GM20431 (cell line): ENCODE measurements around the gene EMILIN3.
"Not testable (repeated sequence)": the region's sequence is repeated elsewhere in the genome, so short reads cannot be mapped to it uniquely, and the experiment has no call there.

ENCODE experiments used
- in situ Hi-C: fragments of 300-500 bp; cut with MseI, MboI; formaldehyde crosslinking; loops from one replicate; pipeline ENCODE4 v1.15.0; 2020; ENCODE audit warnings: low sequenced_read_pairs; ENCODE audit not compliant: unreplicated experiment

EMILIN3 gene

GRCh38 chr20:41331731-41332130, 34.9 kb downstream of the EMILIN3 start:
- in situ Hi-C loops: loop anchor here (25.0 kb wide), 1 partner anchor 369 kb away; no protein-coding TSS in a partner anchor

GRCh38 chr20:41330941-41331340, 35.7 kb downstream of the EMILIN3 start:
- in situ Hi-C loops: loop anchor here (25.0 kb wide), 1 partner anchor 369 kb away; no protein-coding TSS in a partner anchor

DNA sequence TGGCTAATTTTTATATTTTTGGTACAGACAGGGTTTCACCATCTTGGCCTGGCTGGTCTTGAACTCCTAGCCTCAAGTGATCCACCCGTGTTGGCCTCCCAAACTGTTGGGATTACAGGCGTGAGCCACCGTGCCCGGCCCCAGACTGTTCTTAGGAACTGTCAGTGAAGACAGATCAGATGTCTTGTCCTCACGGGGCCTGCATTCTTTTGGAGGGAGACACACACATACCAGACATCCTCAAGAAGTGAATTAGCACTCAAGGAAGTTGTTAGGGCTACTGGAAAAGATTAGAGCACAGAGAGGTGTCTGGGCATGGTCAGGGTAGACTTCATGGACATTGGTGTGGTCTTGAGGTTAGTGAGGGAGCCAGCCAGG, 36.3 kb downstream of the EMILIN3 start:
- in situ Hi-C loops: loop anchor here (25.0 kb wide), 1 partner anchor 368 kb away; no protein-coding TSS in a partner anchor

DNA sequence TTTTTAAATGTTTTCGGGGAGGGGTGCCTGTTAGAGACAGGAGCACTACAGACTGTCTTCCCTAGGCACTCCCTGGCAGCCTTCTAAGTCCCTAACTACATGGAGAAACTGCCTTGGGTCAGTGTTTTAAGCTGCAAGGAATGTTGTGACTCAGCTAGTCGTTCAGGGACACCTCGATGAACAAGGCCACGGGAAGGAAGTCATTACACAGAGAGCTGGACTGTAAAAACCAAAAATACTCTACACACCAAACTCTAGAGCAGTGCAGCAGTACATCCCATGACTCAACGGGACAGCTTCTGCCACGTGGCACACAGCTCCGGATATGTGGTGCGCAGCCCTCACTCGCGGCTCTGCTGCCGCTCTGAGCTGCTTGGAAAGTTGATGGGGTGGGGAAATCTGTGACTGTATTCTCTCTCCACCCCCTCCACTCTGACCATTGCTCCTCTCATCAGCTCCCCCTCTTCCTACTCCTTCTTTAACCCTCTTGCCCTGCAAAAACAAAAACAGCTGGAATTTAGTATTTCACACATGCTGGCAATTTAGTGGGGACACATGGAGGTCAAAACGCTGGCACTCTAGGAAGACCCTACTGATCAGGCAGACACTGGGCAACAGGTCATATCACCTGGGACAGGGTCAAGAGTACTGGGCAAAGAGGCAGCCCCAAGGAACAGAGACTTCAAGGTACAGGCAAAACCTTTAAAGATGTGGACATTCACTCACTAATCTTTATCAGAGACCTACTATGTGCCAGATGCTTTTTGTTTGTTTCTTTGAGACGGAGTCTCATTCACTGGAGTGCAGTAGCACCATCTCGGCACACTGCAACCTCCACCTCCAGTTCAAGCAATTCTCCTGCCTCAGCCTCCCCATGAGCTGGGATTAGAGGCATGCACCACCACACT, 36.9 kb downstream of the EMILIN3 start:
- in situ Hi-C loops: loop anchor here (25.0 kb wide), 1 partner anchor 367 kb away; no protein-coding TSS in a partner anchor

DNA sequence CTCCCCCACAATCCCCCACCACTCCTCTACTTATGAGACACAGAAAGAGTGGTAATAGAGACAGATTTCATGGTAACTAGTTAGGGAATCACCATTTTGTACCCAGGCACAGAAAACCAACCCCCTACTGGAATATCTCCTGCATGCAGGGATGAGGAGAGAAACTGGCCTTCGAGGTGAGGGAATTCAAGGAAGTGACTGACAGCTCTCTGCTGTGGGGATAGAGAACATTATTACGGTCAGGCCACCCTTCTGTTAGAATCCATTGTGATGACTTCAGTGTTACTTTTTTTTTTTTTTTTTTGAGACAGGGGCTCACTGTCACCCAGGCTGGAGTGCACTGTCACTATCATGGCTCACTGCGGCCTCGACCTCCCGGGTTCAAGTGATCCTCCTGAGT, 39.4 kb downstream of the EMILIN3 start:
- in situ Hi-C loops: loop anchor here (25.0 kb wide), 1 partner anchor 365 kb away; no protein-coding TSS in a partner anchor

DNA sequence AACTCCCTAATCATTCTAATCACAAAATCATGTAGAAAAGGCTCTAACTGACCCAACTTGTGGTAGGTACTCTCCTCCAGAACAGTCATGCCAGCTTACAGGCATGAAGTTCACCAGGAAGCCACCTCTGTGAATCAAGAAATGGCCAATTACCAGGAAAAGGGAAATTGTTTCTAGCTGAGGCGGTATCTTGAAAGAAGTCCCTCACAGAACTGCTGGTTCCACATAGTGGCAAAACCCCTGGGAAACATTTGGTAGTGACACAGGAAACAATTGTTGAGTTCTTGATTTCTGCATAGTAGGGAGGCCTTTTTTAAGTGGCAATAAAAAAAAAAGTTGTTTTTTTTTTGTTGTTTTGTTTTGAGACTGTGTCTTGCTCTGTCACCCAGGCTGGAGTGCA, 45.6 kb downstream of the EMILIN3 start:
- in situ Hi-C loops: no loop called here

- in situ Hi-C loops: no loop called here
These were observed 46.2 kb downstream of the EMILIN3 start for GRCh38 chr20:41320441-41320840.

DNA sequence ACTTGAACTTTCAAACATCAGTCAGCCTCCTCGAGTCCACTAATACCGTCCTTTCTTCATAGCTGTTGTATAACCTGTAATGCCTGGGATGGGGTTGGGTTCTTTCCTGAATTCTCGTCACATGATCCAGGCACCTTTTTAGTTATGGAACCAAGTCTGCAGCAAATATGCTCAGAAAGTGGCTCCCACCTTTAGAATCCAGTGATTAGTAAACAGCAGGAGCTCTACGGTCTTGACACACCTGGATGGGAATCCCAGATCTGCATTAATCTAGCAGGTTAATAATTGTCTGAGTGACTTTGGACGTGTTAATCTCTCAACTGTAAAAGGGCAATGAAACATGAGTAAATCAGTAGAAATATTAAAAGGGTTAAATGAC, 48.4 kb downstream of the EMILIN3 start:
- in situ Hi-C loops: no loop called here

DNA sequence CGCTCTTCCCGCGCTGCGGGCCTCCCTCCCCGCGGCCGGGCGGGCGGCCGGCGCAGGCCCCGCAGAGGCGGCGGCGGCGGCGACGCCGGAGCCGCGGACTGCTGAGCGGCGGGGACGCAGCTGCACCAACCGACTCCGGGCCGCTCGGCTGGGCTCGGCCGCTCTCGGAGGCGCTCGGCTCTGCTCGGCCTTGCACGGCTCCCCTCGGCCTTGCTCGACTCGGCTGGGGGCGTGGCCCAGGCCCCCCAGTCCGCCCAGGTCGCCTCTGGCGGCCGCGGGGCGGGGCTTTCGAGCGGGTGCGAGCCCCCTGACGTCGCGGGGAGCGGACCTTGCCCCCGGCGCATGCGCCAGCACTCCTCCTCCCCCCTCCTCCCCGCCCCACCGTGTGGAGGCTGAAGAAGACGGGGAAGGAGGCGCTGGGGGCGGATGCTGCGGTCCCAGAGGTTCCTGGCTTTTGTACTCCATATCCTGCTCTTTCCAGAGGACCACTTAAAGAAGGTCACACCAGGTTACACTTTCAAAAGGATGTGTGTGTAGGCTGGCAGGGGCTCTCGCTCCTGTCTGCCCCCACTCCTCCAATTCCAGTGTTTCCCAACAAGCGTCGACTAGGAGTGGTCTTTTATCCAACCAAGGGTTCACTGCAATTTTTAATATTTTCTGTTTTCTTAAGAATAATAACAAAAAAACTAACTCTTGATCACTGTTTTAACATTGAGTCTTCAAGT, 48.9 kb downstream of the EMILIN3 start, which contains the start of gene ZHX3:
Gene ZHX3 (minus strand): TSS at position 186 of the 725 bp plus-strand sequence. CDS start 112,815 bp downstream, outside the sequence.
- in situ Hi-C loops: no loop called here

DNA sequence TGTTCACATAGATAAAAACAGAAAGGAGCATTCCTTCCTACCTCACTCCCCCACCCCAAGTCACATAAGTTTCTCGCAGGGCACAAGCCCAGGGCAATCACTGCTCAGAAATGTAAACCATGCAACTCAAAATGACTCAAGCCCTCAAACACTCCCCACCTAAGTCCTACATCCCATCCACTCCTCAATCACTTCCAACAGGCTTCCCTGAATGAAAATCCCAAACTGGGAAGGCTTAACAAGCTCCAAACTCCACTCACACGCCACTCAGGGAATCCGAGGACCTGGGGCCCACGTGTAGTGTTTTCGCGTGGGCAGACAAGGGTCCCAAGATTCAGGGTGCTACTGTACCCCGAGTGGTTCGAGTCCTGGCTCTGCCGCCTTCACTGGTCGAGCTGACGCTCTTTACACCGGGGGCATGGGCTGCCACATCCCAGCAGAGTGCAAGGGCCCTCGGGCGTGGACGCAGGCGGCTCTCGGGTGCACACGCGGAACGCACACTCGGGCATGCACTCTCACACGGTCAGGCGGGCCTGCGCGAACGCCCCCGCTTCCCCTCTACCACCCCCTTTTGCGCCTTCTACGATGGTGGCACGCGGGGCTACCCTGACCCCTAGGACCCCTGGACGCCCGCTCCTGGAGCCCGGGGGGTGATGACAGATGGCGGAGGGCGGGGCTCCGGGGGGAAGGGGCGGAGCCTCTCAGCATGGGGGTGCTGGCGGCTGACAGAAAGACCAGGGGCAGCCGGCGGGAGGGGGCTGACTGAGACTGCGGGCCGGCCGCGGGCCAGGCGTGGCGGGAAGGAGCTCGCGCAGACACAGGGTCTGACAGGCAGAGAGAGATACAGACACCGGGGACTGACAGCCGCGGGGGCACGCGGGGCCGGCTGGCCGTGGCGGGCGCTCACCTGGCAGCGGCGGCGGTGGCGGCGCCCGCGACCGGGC, 49.7 kb downstream of the EMILIN3 start:
- in situ Hi-C loops: no loop called here

DNA sequence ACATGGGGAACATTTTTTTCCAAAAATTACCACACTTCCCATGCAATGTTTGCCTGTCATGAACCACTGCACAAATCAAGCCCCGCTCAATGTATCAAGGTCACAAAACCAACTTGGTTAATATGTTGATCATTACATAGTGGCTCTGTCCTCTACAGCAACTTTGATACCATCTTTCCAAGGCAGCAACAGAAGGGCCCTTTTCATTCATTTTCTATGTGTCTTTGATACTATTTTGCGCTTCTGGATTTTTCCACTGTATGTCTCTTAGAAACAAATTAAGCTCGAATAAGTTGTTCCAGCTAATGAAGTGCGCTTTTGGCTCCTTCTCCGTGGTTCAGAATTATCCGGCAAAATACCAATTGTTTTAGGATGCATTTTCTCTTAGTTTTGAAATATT, 50.6 kb downstream of the EMILIN3 start:
- in situ Hi-C loops: no loop called here

DNA sequence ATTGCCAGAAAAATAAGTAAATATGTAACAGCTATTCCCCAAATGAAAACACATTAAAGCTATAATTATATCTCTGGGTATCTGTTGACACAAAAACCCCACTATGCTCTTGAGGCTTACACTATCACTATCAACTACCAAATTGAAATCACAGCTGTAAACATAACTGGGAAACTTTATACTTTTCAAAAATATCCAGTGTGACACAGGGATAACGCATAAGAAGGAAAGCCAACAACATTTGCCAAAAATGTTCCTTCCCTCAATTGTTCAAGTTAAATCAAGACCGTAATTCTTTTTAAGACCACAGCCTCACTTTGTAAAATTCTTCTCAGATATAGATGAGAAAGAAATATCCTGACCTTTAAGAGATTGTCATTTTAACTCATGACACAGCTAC, 52.2 kb downstream of the EMILIN3 start:
- in situ Hi-C loops: no loop called here

DNA sequence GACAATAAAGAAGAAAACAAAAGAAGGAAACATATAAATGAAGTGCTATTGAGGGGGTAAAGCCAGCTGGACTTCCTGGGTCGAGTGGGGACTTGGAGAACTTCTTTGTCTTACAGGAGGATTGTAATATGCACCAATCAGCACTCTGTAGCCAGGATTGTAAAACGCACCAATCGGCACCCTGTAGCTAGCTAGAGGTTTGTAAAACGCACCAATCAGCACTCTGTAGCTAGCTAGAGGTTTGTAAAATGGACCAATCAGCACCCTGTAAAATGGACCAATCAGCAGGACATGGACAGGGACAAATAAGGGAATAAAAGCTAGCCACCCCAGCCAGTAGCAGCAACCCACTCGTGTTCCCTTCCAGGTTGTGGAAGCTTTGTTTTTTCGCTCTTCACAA, 54.6 kb downstream of the EMILIN3 start:
- in situ Hi-C loops: not testable (repeated sequence)
